Neuronal stem cell (in vitro differentiated cells): ENCODE measurements around the gene PRKN.

ENCODE experiments used
- DNase-seq: peaks from one replicate; pipeline ENCODE4 v3.0.0-alpha.2; 2013; ENCODE audit warnings: low spot score
- H2AFZ ChIP-seq: one replicate; pipeline ENCODE4 v1.6.1; 2013; ENCODE audit warnings: mild to moderate bottlenecking, low read length, inconsistent platforms
- H2AK5ac ChIP-seq: 2 replicates; pipeline ENCODE4 v1.6.1; 2013; ENCODE audit warnings: low read depth, mild to moderate bottlenecking, inconsistent platforms, low read length, moderate library complexity, mixed read lengths
- H2BK120ac ChIP-seq: 2 replicates; pipeline ENCODE4 v1.6.1; 2013; ENCODE audit warnings: low read depth, mild to moderate bottlenecking, inconsistent platforms, low read length, moderate library complexity, mixed read lengths
- H2BK12ac ChIP-seq: one replicate; pipeline ENCODE4 v1.6.1; 2013; ENCODE audit warnings: low read length, inconsistent platforms
- H2BK15ac ChIP-seq: 2 replicates; pipeline ENCODE4 v1.6.1; 2013; ENCODE audit warnings: mild to moderate bottlenecking, low read length, inconsistent platforms, mixed read lengths
- H2BK5ac ChIP-seq: one replicate; pipeline ENCODE4 v1.6.1; 2013; ENCODE audit warnings: inconsistent platforms, mild to moderate bottlenecking, low read length, moderate library complexity
- H3K14ac ChIP-seq: one replicate; pipeline ENCODE4 v1.6.1; 2013; ENCODE audit warnings: low read length, inconsistent platforms
- H3K18ac ChIP-seq: 2 replicates; pipeline ENCODE4 v1.6.1; 2013; ENCODE audit warnings: low read length, inconsistent platforms
- H3K23ac ChIP-seq: 2 replicates; pipeline ENCODE4 v1.6.1; 2013; ENCODE audit warnings: low read depth, mild to moderate bottlenecking, mixed read lengths, low read length, inconsistent platforms; ENCODE audit not compliant: poor library complexity
- H3K27ac ChIP-seq: replicated peaks from 3 replicates; pipeline ENCODE4 v1.5.1; 2013; ENCODE audit warnings: low read length, inconsistent platforms
- H3K27me3 ChIP-seq, 3 experiments: 2 replicates each; pipeline ENCODE4 v1.6.1; 2013; ENCODE audit warnings: low read length in 3 of 3, mild to moderate bottlenecking in 2 of 3, inconsistent platforms in 1 of 3, low read depth in 1 of 3, mixed read lengths in 1 of 3, moderate library complexity in 1 of 3; ENCODE audit not compliant: control insufficient read depth in 3 of 3, insufficient read depth in 3 of 3
- H3K36me3 ChIP-seq, 2 donors: replicated peaks in 1 of 2; 2 replicates each; pipeline ENCODE4 v1.6.1; 2013; ENCODE audit warnings: low read length in 2 of 2; ENCODE audit not compliant: control insufficient read depth in 2 of 2, insufficient read depth in 2 of 2
- H3K4ac ChIP-seq: 2 replicates; pipeline ENCODE4 v1.6.1; 2013; ENCODE audit warnings: inconsistent platforms, mild to moderate bottlenecking, low read length, moderate library complexity
- H3K4me1 ChIP-seq, 2 donors: 1 replicate in 1 of 2; 2 replicates in 1 of 2; pipeline ENCODE4 v1.6.1; 2013; ENCODE audit warnings: low read length in 2 of 2, low read depth in 1 of 2; ENCODE audit not compliant: control insufficient read depth in 2 of 2, insufficient read depth in 1 of 2
- H3K4me2 ChIP-seq: one replicate; pipeline ENCODE4 v1.6.1; 2013; ENCODE audit warnings: mild to moderate bottlenecking, low read length, inconsistent platforms; ENCODE audit not compliant: insufficient read depth, poor library complexity, severe bottlenecking
- H3K4me3 ChIP-seq, 2 donors: 2 replicates each; pipeline ENCODE4 v1.5.1; 2013; ENCODE audit warnings: low read length in 2 of 2, mild to moderate bottlenecking in 2 of 2, inconsistent platforms in 1 of 2, moderate library complexity in 1 of 2
- H3K79me1 ChIP-seq: one replicate; pipeline ENCODE4 v1.6.1; 2013; ENCODE audit warnings: low read depth, mild to moderate bottlenecking, inconsistent platforms, low read length, moderate library complexity
- H3K9ac ChIP-seq: one replicate; pipeline ENCODE4 v1.6.1; 2013; ENCODE audit warnings: mild to moderate bottlenecking, low read depth, low read length, inconsistent platforms; ENCODE audit not compliant: poor library complexity
- H3K9me3 ChIP-seq, 2 donors: replicated peaks in 1 of 2; 2 replicates each; pipeline versions ENCODE3 to v1.6.1; 2013; ENCODE audit warnings: low read length in 2 of 2, mild to moderate bottlenecking in 2 of 2, inconsistent platforms in 1 of 2, low read depth in 1 of 2, mixed read lengths in 1 of 2, moderate library complexity in 1 of 2; ENCODE audit not compliant: control insufficient read depth in 2 of 2, insufficient read depth in 1 of 2
- H4K8ac ChIP-seq: one replicate; pipeline ENCODE4 v1.6.1; 2013; ENCODE audit warnings: low read depth, mild to moderate bottlenecking, inconsistent platforms, low read length, moderate library complexity
- H4K91ac ChIP-seq: one replicate; pipeline ENCODE4 v1.6.1; 2013; ENCODE audit warnings: low read length, low read depth, mild to moderate bottlenecking, inconsistent platforms; ENCODE audit not compliant: poor library complexity
- WGBS, 2 donors: extraction: QIAGEN DNeasy Blood & Tissue Kit; methylation state at CpG; one replicate each; pipeline ENCODE4 v1.1.7; 2013; ENCODE audit warnings: missing lambda C conversion rate in 2 of 2, mixed read lengths in 1 of 2; ENCODE audit not compliant: insufficient read length in 2 of 2, insufficient replicate concordance in 1 of 2; ENCODE audit errors: extremely low coverage in 2 of 2; 5-methylcytosine and 5-hydroxymethylcytosine counted together

Gene PRKN

DNA sequence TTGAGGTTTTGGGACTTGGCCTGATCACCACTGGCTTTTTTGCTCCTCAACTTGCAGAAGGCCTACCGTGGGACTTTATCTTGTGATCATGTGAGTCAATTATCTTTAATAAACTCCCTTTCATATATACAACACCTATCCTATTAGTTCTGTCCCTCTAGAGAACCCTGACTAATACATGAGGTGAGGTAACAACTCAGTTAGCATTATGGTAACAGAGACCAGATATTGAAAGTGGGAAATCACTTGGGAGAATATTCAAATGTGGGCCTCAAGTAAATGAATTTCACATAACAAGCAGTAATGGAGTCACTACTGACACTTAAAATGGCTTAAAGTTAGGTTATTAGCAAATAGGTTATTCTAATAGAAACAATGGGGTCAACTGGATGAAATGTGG, 1015.6 kb downstream of the PRKN start:
- no peaks in the 10 kb centered on the region for H3K79me1 ChIP-seq
- no peak overlapping the region for H2AFZ ChIP-seq
- no peaks in the 10 kb centered on the region for H3K36me3 ChIP-seq
- no peak overlapping the region for H2BK120ac ChIP-seq
- DNase-seq = no peak
- H3K18ac ChIP-seq = no peak overlapping the region
- H3K27me3 ChIP-seq = no peaks in the 10 kb centered on the region
- no peak overlapping the region for H2BK5ac ChIP-seq
- H3K4ac ChIP-seq = no peak overlapping the region
- no peak overlapping the region for H3K27ac ChIP-seq
- no peak overlapping the region for H3K9ac ChIP-seq
- no peak overlapping the region for H3K14ac ChIP-seq
- no peak overlapping the region for H4K8ac ChIP-seq
- no peaks in the 10 kb centered on the region for H3K9me3 ChIP-seq
- no peak overlapping the region for H3K23ac ChIP-seq
- H2BK12ac ChIP-seq = no peak overlapping the region
- no peak overlapping the region for H3K4me2 ChIP-seq
- no peak overlapping the region for H2AK5ac ChIP-seq
- H3K4me1 ChIP-seq = peaks cover 0 to 3% of the 10 kb centered on the region in 2 donors
- no peak overlapping the region for H4K91ac ChIP-seq
- H2BK15ac ChIP-seq = no peak overlapping the region
- WGBS, 2 donors = no CpG with 5 or more reads among the region's 1 CpG
- no peak overlapping the region for H3K4me3 ChIP-seq

DNA sequence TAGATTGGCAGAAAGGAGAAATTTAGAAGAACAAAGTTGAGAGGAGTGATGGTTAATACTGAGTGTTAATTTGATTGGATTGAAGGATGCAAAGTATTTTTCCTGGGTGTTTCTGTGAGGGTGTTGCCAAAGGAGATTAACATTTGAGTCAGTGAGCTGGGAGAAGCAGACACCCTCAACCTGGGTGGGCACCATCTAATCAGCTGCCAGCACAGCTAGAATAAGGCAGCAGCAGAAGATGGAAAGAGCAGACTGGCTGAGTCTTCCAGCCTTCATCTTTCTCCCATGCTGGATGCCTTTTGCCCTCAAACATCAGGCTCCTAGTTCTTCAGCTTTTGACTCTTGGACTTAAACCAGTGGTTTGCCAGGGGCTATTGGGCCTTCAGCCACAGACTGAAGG, 1016.1 kb downstream of the PRKN start:
- Histone ChIP-seq H2AFZ (no peak overlapping the region), H3K27ac (no peak overlapping the region), H3K23ac (no peak overlapping the region), H2BK12ac (no peak overlapping the region), H3K79me1 (no peaks in the 10 kb centered on the region), H3K4me2 (no peak overlapping the region), H2AK5ac (no peak overlapping the region), H2BK15ac (no peak overlapping the region), H3K9ac (no peak overlapping the region), H2BK120ac (no peak overlapping the region), H3K36me3 (no peaks in the 10 kb centered on the region), H3K4me1 (peaks cover 0 to 3% of the 10 kb centered on the region in 2 donors), H3K4ac (no peak overlapping the region), H2BK5ac (no peak overlapping the region), H3K4me3 (no peak overlapping the region), H4K8ac (no peak overlapping the region), H4K91ac (no peak overlapping the region), H3K27me3 (no peaks in the 10 kb centered on the region), H3K9me3 (no peaks in the 10 kb centered on the region), H3K14ac (no peak overlapping the region), H3K18ac (no peak overlapping the region)
- no peak for DNase-seq

DNA sequence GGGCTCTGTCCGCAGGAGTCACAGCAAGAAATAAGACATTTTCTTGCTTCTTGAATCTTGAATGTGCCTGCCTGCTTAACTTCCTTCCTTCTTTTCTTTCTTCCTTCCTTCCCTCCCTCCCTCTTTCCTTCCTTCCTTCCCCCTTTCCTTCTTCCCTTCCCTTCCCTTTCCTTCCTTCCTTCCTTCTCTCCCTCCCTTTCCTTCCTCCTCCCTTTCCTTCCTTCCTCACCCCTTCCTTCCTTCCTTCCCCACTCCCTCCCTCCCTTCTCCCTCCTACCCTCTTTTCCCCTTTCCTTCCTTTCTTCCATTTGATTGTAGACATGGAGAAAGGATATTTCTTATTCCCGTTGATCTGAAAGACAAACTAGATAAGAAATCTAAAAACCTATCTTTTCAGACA, 1016.9 kb downstream of the PRKN start:
- Histone ChIP-seq H2BK15ac (no peak overlapping the region), H3K36me3 (no peaks in the 10 kb centered on the region), H2BK12ac (no peak overlapping the region), H2AK5ac (no peak overlapping the region), H3K23ac (no peak overlapping the region), H3K27ac (no peak overlapping the region), H3K4me2 (no peak overlapping the region), H3K27me3 (no peaks in the 10 kb centered on the region), H2BK5ac (no peak overlapping the region), H3K4me3 (no peak overlapping the region), H3K18ac (no peak overlapping the region), H3K4me1 (peaks cover 3% of the 10 kb centered on the region in 2 donors), H3K9ac (no peak overlapping the region), H3K4ac (no peak overlapping the region), H3K9me3 (no peaks in the 10 kb centered on the region), H4K91ac (no peak overlapping the region), H3K79me1 (no peaks in the 10 kb centered on the region), H4K8ac (no peak overlapping the region), H2BK120ac (no peak overlapping the region), H2AFZ (no peak overlapping the region), H3K14ac (no peak overlapping the region)
- WGBS, 2 donors = no CpG with 5 or more reads among the region's 2 CpGs
- DNase-seq = no peak

DNA sequence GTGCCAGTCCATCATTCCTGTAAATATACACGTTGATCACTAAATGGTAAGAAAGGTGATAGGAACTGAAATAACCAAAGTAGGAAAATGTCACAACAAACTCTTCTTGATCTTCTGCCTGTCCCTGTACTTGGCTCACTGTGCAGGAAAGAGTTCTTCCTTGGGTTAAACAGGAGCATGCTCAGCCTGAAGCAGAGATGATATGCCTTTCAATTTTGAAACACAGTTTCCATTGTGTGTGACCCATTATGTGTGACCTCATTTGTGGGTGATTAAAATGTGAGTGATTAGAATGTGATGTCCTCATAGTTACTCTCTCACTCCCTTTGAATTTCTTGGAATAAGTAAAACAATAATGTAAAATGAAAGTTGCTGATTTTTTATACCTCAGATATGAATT, 1026.5 kb downstream of the PRKN start:
- H2AK5ac ChIP-seq = no peak overlapping the region
- H3K23ac ChIP-seq = no peak overlapping the region
- H2BK120ac ChIP-seq = no peak overlapping the region
- no peak overlapping the region for H3K14ac ChIP-seq
- no peak overlapping the region for H4K8ac ChIP-seq
- H3K9me3 ChIP-seq = no peaks in the 10 kb centered on the region
- H3K4me3 ChIP-seq = no peak overlapping the region
- no peak overlapping the region for H3K9ac ChIP-seq
- no peaks in the 10 kb centered on the region for H3K27me3 ChIP-seq
- no peak overlapping the region for H3K4me2 ChIP-seq
- H2BK12ac ChIP-seq = no peak overlapping the region
- no peak overlapping the region for H3K4ac ChIP-seq
- H2BK15ac ChIP-seq = no peak overlapping the region
- H2BK5ac ChIP-seq = no peak overlapping the region
- H3K18ac ChIP-seq = no peak overlapping the region
- peaks cover 5 to 12% of the 10 kb centered on the region in 2 donors for H3K4me1 ChIP-seq
- no peak overlapping the region for H4K91ac ChIP-seq
- no peak overlapping the region for H3K27ac ChIP-seq
- no peaks in the 10 kb centered on the region for H3K36me3 ChIP-seq
- WGBS, 2 donors = no CpG with 5 or more reads among the region's 1 CpG
- H2AFZ ChIP-seq = no peak overlapping the region
- no peak for DNase-seq
- H3K79me1 ChIP-seq = no peaks in the 10 kb centered on the region
